ENCODE measurements around the gene CACNA1E.

CACNA1E gene

GRCh38 chr1:181763736-181764135, 280.4 kb downstream of the CACNA1E start:
- DNase-seq (ENCODE audit: low read depth in 4 of 4, low spot score in 1 of 4): no peak

GRCh38 chr1:181765451-181766026, 282.2 kb downstream of the CACNA1E start:
- DNase-seq (ENCODE audit: low read depth in 4 of 4, low spot score in 1 of 4): no peak

- DNase-seq (ENCODE audit: low read depth in 4 of 4, low spot score in 1 of 4): no peak
Measured at GRCh38 chr1:181767001-181767708, 283.8 kb downstream of the CACNA1E start.

- no peak for DNase-seq (ENCODE audit: low read depth in 4 of 4, low spot score in 1 of 4)
Measured at GRCh38 chr1:181768211-181768929, 285.1 kb downstream of the CACNA1E start.

- no peak for DNase-seq (ENCODE audit: low read depth in 4 of 4, low spot score in 1 of 4)
Measured at GRCh38 chr1:181768930-181769280, 285.6 kb downstream of the CACNA1E start.

- DNase-seq (ENCODE audit: low read depth in 4 of 4, low spot score in 1 of 4): no peak
Measured at GRCh38 chr1:181769846-181770245, 286.5 kb downstream of the CACNA1E start.

- no peak for DNase-seq (ENCODE audit: low read depth in 4 of 4, low spot score in 1 of 4)
Measured at GRCh38 chr1:181772714-181773113, 289.4 kb downstream of the CACNA1E start.

- no peak for DNase-seq (ENCODE audit: low read depth in 4 of 4, low spot score in 1 of 4)
Measured at GRCh38 chr1:181776044-181776443, 292.7 kb downstream of the CACNA1E start.

- DNase-seq (ENCODE audit: low read depth in 4 of 4, low spot score in 1 of 4): no peak
Measured at GRCh38 chr1:181777286-181777685, 294.0 kb downstream of the CACNA1E start.

GRCh38 chr1:181777812-181778211, 294.5 kb downstream of the CACNA1E start:
- no peak for DNase-seq (ENCODE audit: low read depth in 4 of 4, low spot score in 1 of 4)

- no peak for DNase-seq (ENCODE audit: low read depth in 4 of 4, low spot score in 1 of 4)
Measured at GRCh38 chr1:181778640-181779260, 295.4 kb downstream of the CACNA1E start.

- no peak for DNase-seq (ENCODE audit: low read depth in 4 of 4, low spot score in 1 of 4)
Measured at GRCh38 chr1:181779343-181779742, 296.0 kb downstream of the CACNA1E start.

- no peak for DNase-seq (ENCODE audit: low read depth in 4 of 4, low spot score in 1 of 4)
Measured at GRCh38 chr1:181783208-181783607, 299.9 kb downstream of the CACNA1E start.

- no peak for DNase-seq (ENCODE audit: low read depth in 4 of 4, low spot score in 1 of 4)
Measured at GRCh38 chr1:181784039-181784683, 300.8 kb downstream of the CACNA1E start.

- no peak for DNase-seq (ENCODE audit: low read depth in 4 of 4, low spot score in 1 of 4)
Measured at GRCh38 chr1:181789395-181789794, 306.1 kb downstream of the CACNA1E start.

- DNase-seq (ENCODE audit: low read depth in 4 of 4, low spot score in 1 of 4): no peak
Measured at GRCh38 chr1:181791721-181792120, 308.4 kb downstream of the CACNA1E start.

- no peak for DNase-seq (ENCODE audit: low read depth in 4 of 4, low spot score in 1 of 4)
Measured at GRCh38 chr1:181793831-181794230, 310.5 kb downstream of the CACNA1E start.

GRCh38 chr1:181794332-181794731, 311.0 kb downstream of the CACNA1E start:
- DNase-seq (ENCODE audit: low read depth in 4 of 4, low spot score in 1 of 4): no peak

- no peak for DNase-seq (ENCODE audit: low read depth in 4 of 4, low spot score in 1 of 4)
Measured at GRCh38 chr1:181798191-181798926, 315.0 kb downstream of the CACNA1E start.

- DNase-seq (ENCODE audit: low read depth in 4 of 4, low spot score in 1 of 4): no peak
Measured at GRCh38 chr1:181801617-181802016, 318.3 kb downstream of the CACNA1E start.

- no peak for DNase-seq (ENCODE audit: low read depth in 4 of 4, low spot score in 1 of 4)
Measured at GRCh38 chr1:181802466-181802865, 319.1 kb downstream of the CACNA1E start.
